HL-60 (cell line): ENCODE measurements around the gene MAP2K6.

Experiments
- DNase-seq, 2 experiments: peaks; one replicate each; pipeline ENCODE4 v3.0.0-alpha.2; 2010 to 2020; ENCODE audit warnings: low read depth in 1 of 2, low spot score in 1 of 2
- H3K27ac ChIP-seq: fragments of 250-450 bp; sonication (Bioruptor Pico); replicated peaks from 2 replicates; pipeline ENCODE4 v1.5.1; 2020; ENCODE audit warnings: mild to moderate bottlenecking, moderate library complexity
- H3K27me3 ChIP-seq: fragments of 250-450 bp; sonication (Bioruptor Pico); 2 replicates; pipeline ENCODE4 v1.5.1; 2021; ENCODE audit warnings: mild to moderate bottlenecking, moderate library complexity; ENCODE audit not compliant: insufficient read depth, poor library complexity, severe bottlenecking
- H3K4me3 ChIP-seq: replicated peaks from 2 replicates; pipeline ENCODE4 v1.5.1; 2011; ENCODE audit warnings: mild to moderate bottlenecking, control low read depth, low read length; ENCODE audit not compliant: insufficient read depth
- CTCF ChIP-seq: IDR thresholded peaks from one replicate; pipeline ENCODE4 v1.5.1; 2011; ENCODE audit warnings: low read length, control low read depth, inconsistent platforms; ENCODE audit not compliant: insufficient read depth
- GABPA ChIP-seq: IDR thresholded peaks from 2 replicates; pipeline ENCODE4 v1.6.1; 2012; ENCODE audit warnings: low read depth
- POLR2AphosphoS5 ChIP-seq: IDR thresholded peaks from 2 replicates; pipeline ENCODE4 v1.6.1; 2012; ENCODE audit warnings: low read depth
- SPI1 ChIP-seq: IDR thresholded peaks from 2 replicates; pipeline ENCODE4 v1.6.1; 2012; ENCODE audit warnings: low read depth, mild to moderate bottlenecking, borderline replicate concordance
- TF ChIP-seq, protein P1 (sequence below): IDR thresholded peaks from 2 replicates; pipeline ENCODE4 v1.6.1; 2012; ENCODE audit warnings: low read depth; ENCODE audit not compliant: insufficient replicate concordance

The MAP2K6 gene

DNA sequence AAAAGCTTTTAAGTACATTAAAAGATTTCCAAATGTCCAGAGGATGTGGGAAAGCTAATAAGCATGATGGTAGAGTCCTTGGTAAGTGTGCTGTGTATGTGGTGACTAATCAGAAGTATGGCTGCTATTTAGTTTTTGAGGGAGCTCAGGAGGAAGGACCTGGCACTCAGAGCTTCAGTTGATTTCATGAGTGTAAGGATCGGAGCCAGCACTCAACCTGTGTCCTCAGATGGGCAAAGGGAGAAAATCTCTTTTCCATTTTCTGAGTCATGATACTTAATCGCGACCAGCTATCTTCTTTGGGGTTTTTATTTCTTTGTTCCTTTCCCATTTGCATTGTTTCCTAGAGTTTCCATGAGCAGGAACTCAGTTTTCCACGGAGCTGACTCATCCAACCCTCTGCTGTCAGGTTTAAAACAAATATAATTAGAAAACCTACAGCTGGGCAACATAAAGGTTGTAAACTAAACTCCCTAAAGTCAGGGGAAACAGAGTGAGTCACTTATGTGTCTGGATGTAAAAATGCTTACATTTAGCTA, 125.4 kb downstream of the MAP2K6 start:
- TF ChIP-seq, protein P1, sequence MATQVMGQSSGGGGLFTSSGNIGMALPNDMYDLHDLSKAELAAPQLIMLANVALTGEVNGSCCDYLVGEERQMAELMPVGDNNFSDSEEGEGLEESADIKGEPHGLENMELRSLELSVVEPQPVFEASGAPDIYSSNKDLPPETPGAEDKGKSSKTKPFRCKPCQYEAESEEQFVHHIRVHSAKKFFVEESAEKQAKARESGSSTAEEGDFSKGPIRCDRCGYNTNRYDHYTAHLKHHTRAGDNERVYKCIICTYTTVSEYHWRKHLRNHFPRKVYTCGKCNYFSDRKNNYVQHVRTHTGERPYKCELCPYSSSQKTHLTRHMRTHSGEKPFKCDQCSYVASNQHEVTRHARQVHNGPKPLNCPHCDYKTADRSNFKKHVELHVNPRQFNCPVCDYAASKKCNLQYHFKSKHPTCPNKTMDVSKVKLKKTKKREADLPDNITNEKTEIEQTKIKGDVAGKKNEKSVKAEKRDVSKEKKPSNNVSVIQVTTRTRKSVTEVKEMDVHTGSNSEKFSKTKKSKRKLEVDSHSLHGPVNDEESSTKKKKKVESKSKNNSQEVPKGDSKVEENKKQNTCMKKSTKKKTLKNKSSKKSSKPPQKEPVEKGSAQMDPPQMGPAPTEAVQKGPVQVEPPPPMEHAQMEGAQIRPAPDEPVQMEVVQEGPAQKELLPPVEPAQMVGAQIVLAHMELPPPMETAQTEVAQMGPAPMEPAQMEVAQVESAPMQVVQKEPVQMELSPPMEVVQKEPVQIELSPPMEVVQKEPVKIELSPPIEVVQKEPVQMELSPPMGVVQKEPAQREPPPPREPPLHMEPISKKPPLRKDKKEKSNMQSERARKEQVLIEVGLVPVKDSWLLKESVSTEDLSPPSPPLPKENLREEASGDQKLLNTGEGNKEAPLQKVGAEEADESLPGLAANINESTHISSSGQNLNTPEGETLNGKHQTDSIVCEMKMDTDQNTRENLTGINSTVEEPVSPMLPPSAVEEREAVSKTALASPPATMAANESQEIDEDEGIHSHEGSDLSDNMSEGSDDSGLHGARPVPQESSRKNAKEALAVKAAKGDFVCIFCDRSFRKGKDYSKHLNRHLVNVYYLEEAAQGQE, result no peak
- TF ChIP-seq GABPA (no peak), POLR2AphosphoS5 (no peak)
- no peak overlapping the region for H3K27ac ChIP-seq
- DNase-seq, result no peak

GRCh38 chr17:69540356-69540755, 125.9 kb downstream of the MAP2K6 start:
- Histone ChIP-seq H3K27ac (no peak overlapping the region), H3K27me3 (no peaks in the 10 kb centered on the region), H3K4me3 (no peak overlapping the region)
- no peak for DNase-seq
- TF ChIP-seq CTCF, result no peak
- no peak for TF ChIP-seq SPI1
- TF ChIP-seq, protein P1, result no peak
- no peak for TF ChIP-seq POLR2AphosphoS5
- TF ChIP-seq GABPA, result no peak

More for the DNA sequence above, 125.4 kb downstream of the MAP2K6 start:
- no peak overlapping the region for H3K4me3 ChIP-seq
- no peaks in the 10 kb centered on the region for H3K27me3 ChIP-seq

- Histone ChIP-seq H3K27ac (no peak overlapping the region), H3K4me3 (no peak overlapping the region), H3K27me3 (no peaks in the 10 kb centered on the region)
- no peak for DNase-seq
- TF ChIP-seq SPI1, result no peak
- no peak for TF ChIP-seq CTCF
- TF ChIP-seq, protein P1, result no peak
- no peak for TF ChIP-seq POLR2AphosphoS5
- no peak for TF ChIP-seq GABPA
Measured at GRCh38 chr17:69547230-69547629, 132.7 kb downstream of the MAP2K6 start.
